Body of pancreas (tissue), 4 donors: ENCODE results near the gene FBXW8.

Experiments used
- CTCF ChIP-seq, 7 experiments: fragments of 450-650 bp in 4 of 7; fragments of 200-600 bp in 3 of 7; sonication (generic) in 3 of 7; IDR thresholded peaks; one replicate each; pipeline ENCODE4 v1.5.1; 2016 to 2019; ENCODE audit warnings: antibody characterized with exemption in 7 of 7
- POLR2A ChIP-seq, 3 donors: fragments of 450-650 bp; IDR thresholded peaks; one replicate each; pipeline ENCODE4 v1.6.1; 2016; ENCODE audit warnings: antibody characterized with exemption in 3 of 3, mild to moderate bottlenecking in 2 of 3

GRCh38 chr12:116978791-116979508 is 68.2 kb downstream of the FBXW8 start:
- no peak for TF ChIP-seq CTCF (IDR thresholded peaks at IDR 0.05)
- no peak for TF ChIP-seq POLR2A (IDR thresholded peaks at IDR 0.05)
